GM23338 (cell line): ENCODE results near the gene MGAT5. TPM values are rescaled to one million over a fixed set of nuclear protein-coding genes. Genes with fewer than 3 reads are reported as not detected.

Experiments
- ATAC-seq: fragments of 200-7000 bp; cut with Tn5 transposase; 3 replicates; pipeline ENCODE4 v1.9.1; 2020
- DNase-seq: peaks from one replicate; pipeline ENCODE4 v3.0.0-alpha.2; 2015; ENCODE audit warnings: low spot score
- H2AFZ ChIP-seq: fragments of 200-600 bp; sonication (generic); 2 replicates; pipeline ENCODE4 v1.8.0; 2016; ENCODE audit warnings: antibody characterized with exemption, mild to moderate bottlenecking, moderate library complexity
- H3F3A ChIP-seq: fragments of 200-600 bp; sonication (generic); replicated peaks from 2 replicates; pipeline ENCODE4 v1.8.0; 2017; ENCODE audit warnings: antibody characterized with exemption, mixed run types, low read depth
- H3K27ac ChIP-seq: fragments of 200-600 bp; sonication (generic); 2 replicates; pipeline ENCODE4 v1.6.1; 2016; ENCODE audit warnings: low read depth
- H3K27me3 ChIP-seq: fragments of 200-600 bp; sonication (generic); 2 replicates; pipeline ENCODE4 v1.8.0; 2016; ENCODE audit warnings: mild to moderate bottlenecking, mixed run types, moderate library complexity; ENCODE audit not compliant: insufficient read depth
- H3K36me3 ChIP-seq: fragments of 200-600 bp; sonication (generic); 2 replicates; pipeline ENCODE4 v1.8.0; 2016; ENCODE audit warnings: mild to moderate bottlenecking; ENCODE audit not compliant: insufficient read depth
- H3K4me1 ChIP-seq: fragments of 200-600 bp; sonication (generic); 2 replicates; pipeline ENCODE4 v1.8.0; 2016; ENCODE audit warnings: mild to moderate bottlenecking, moderate library complexity; ENCODE audit not compliant: insufficient read depth
- H3K4me2 ChIP-seq: fragments of 200-600 bp; sonication (generic); 2 replicates; pipeline ENCODE4 v1.7.1; 2017; ENCODE audit warnings: mixed run types
- H3K4me3 ChIP-seq: fragments of 200-600 bp; sonication (generic); 2 replicates; pipeline ENCODE4 v1.6.1; 2016; ENCODE audit warnings: mixed run types
- H3K79me2 ChIP-seq: fragments of 200-600 bp; sonication (generic); replicated peaks from 2 replicates; pipeline ENCODE4 v1.8.0; 2017; ENCODE audit warnings: mild to moderate bottlenecking; ENCODE audit not compliant: insufficient read depth
- H3K9me2 ChIP-seq: fragments of 200-600 bp; sonication (generic); 2 replicates; pipeline ENCODE4 v1.8.0; 2017; ENCODE audit not compliant: insufficient read depth
- H4K20me1 ChIP-seq: fragments of 200-600 bp; sonication (generic); replicated peaks from 2 replicates; pipeline ENCODE4 v1.8.0; 2017; ENCODE audit warnings: mild to moderate bottlenecking; ENCODE audit not compliant: insufficient read depth
- H3K27ac Mint-ChIP-seq: 2 replicates; pipeline ENCODE4 v1.8.0; 2020; ENCODE audit warnings: inconsistent platforms, mild to moderate bottlenecking, moderate library complexity, mixed read lengths
- H3K27me3 Mint-ChIP-seq: 3 replicates; pipeline ENCODE4 v1.8.0; 2022; ENCODE audit warnings: low read depth, mild to moderate bottlenecking, moderate library complexity, mixed read lengths, inconsistent platforms; ENCODE audit not compliant: insufficient read depth, poor library complexity
- H3K36me3 Mint-ChIP-seq: 3 replicates; pipeline ENCODE4 v1.8.0; 2021; ENCODE audit warnings: low read depth, mild to moderate bottlenecking, inconsistent platforms, moderate library complexity, mixed read lengths
- H3K4me1 Mint-ChIP-seq: 3 replicates; pipeline ENCODE4 v1.8.0; 2020; ENCODE audit warnings: mild to moderate bottlenecking, inconsistent platforms, mixed read lengths
- H3K4me3 Mint-ChIP-seq: 3 replicates; pipeline ENCODE4 v1.8.0; 2021; ENCODE audit warnings: moderate library complexity, mild to moderate bottlenecking, inconsistent platforms, mixed read lengths
- H3K9me3 Mint-ChIP-seq: 3 replicates; pipeline ENCODE4 v1.8.0; 2020; ENCODE audit warnings: moderate library complexity, mild to moderate bottlenecking, inconsistent platforms, mixed read lengths
- CREB1 ChIP-seq: fragments of 250-450 bp; sonication (Bioruptor Pico); IDR thresholded peaks from 2 replicates; pipeline ENCODE4 v1.5.0; 2020; ENCODE audit warnings: low read depth, mild to moderate bottlenecking, moderate library complexity
- CTCF ChIP-seq, 2 experiments: fragments of 200-600 bp in 1 of 2; sonication (generic) in 1 of 2; conservative IDR thresholded peaks; 2 replicates each; pipeline versions ENCODE4 v1.5.1 to v1.6.1; 2016 to 2017; ENCODE audit warnings: antibody characterized with exemption in 2 of 2, low read depth in 2 of 2, mild to moderate bottlenecking in 2 of 2, moderate library complexity in 1 of 2
- ETS1 ChIP-seq: IDR thresholded peaks from 2 replicates; pipeline ENCODE4 v1.6.1; 2016; ENCODE audit warnings: antibody characterized with exemption
- EZH2 ChIP-seq: fragments of 200-600 bp; sonication (generic); IDR thresholded peaks from one replicate; pipeline ENCODE4 v1.8.0; 2017; ENCODE audit warnings: antibody characterized with exemption, mild to moderate bottlenecking, low read depth; ENCODE audit not compliant: unreplicated experiment
- EZH2phosphoT487 ChIP-seq: fragments of 200-600 bp; sonication (generic); IDR thresholded peaks from one replicate; pipeline ENCODE4 v1.8.1; 2018; ENCODE audit warnings: antibody characterized with exemption; ENCODE audit not compliant: unreplicated experiment
- JUNB ChIP-seq: IDR thresholded peaks from one replicate; pipeline ENCODE4 v1.6.1; 2016; ENCODE audit warnings: antibody characterized with exemption; ENCODE audit not compliant: unreplicated experiment
- NANOG ChIP-seq: IDR thresholded peaks from 2 replicates; pipeline ENCODE4 v1.6.1; 2016; ENCODE audit warnings: antibody characterized with exemption, borderline replicate concordance
- POLR2AphosphoS5 ChIP-seq: IDR thresholded peaks from 2 replicates; pipeline ENCODE4 v1.6.1; 2016; ENCODE audit warnings: antibody characterized with exemption, low read depth
- REST ChIP-seq: IDR thresholded peaks from one replicate; pipeline ENCODE4 v1.6.1; 2018; ENCODE audit warnings: antibody characterized with exemption; ENCODE audit not compliant: unreplicated experiment
- STAT1 ChIP-seq: IDR thresholded peaks from one replicate; pipeline ENCODE4 v1.6.1; 2016; ENCODE audit warnings: antibody characterized with exemption; ENCODE audit not compliant: unreplicated experiment
- ZNF114 ChIP-seq: fragments of 250-450 bp; sonication (Bioruptor Pico); IDR thresholded peaks from 2 replicates; pipeline ENCODE4 v1.5.0; 2020; ENCODE audit warnings: mild to moderate bottlenecking, moderate library complexity
- ZNF331 ChIP-seq: fragments of 250-450 bp; sonication (Bioruptor Pico); IDR thresholded peaks from 2 replicates; pipeline ENCODE4 v1.5.0; 2020; ENCODE audit warnings: low read depth, mild to moderate bottlenecking, moderate library complexity
- ZNF462 ChIP-seq: fragments of 250-450 bp; sonication (Bioruptor Pico); IDR thresholded peaks from 2 replicates; pipeline ENCODE4 v1.5.0; 2020; ENCODE audit warnings: mild to moderate bottlenecking, moderate library complexity
- polyA plus RNA-seq: library from polyadenylated mRNA; unstranded; fragments of >200 nt; fragmentation: Nextera tagmentation; extraction: Ambion mirVana; gene quantifications from 2 replicates; pipeline ENCODE4 v1.2.1, GENCODE V29; 2016
- total RNA-seq: library from RNA; depleted of rRNA; stranded (reverse); fragments of >200 nt; shearing (Covaris generic); gene quantifications from 2 replicates; pipeline ENCODE4 v1.2.3, GENCODE V29; 2014

Gene MGAT5
- total and polyA plus RNA-seq, 2 experiments from 2014 or later: 4.6 to 27.6 TPM

GRCh38 chr2:134299334-134299733, 45.5 kb downstream of the MGAT5 start:
- H3K9me2 ChIP-seq: no peaks in the 10 kb centered on the region
- Mint-ChIP-seq H3K27me3 (no peaks in the 10 kb centered on the region), H3K36me3 (no peaks in the 10 kb centered on the region), H3K4me1 (peaks cover 17% of the 10 kb centered on the region), H3K4me3 (no peak overlapping the region), H3K9me3 (no peaks in the 10 kb centered on the region), H3K27ac (no peak overlapping the region)
- H3K27ac ChIP-seq: no peak overlapping the region
- no peaks in the 10 kb centered on the region for H3F3A ChIP-seq
- no peaks in the 10 kb centered on the region for H4K20me1 ChIP-seq
- H3K27me3 ChIP-seq: no peaks in the 10 kb centered on the region
- H3K4me3 ChIP-seq: no peak overlapping the region
- H3K79me2 ChIP-seq: no peaks in the 10 kb centered on the region
- TF ChIP-seq EZH2phosphoT487: no peak
- TF ChIP-seq JUNB: no peak
- no peak for TF ChIP-seq NANOG
- no peak for TF ChIP-seq POLR2AphosphoS5
- TF ChIP-seq STAT1: no peak
- no peak for TF ChIP-seq REST
- TF ChIP-seq ZNF114 (CRISPR knock-in tag): no peak
- no peak for TF ChIP-seq ZNF462
- TF ChIP-seq CREB1: no peak
- TF ChIP-seq ZNF331: no peak
- TF ChIP-seq ETS1: no peak
- no peak for TF ChIP-seq EZH2
- no peak for TF ChIP-seq CTCF (conservative IDR thresholded peaks at IDR 0.05; ENCODE audit: low read depth in 2 of 2)
- no peak overlapping the region for H2AFZ ChIP-seq
- no peaks in the 10 kb centered on the region for H3K36me3 ChIP-seq
- H3K4me1 ChIP-seq: peaks cover 6% of the 10 kb centered on the region; the same call in 1 of the 2 replicates
- no peak overlapping the region for H3K4me2 ChIP-seq
- ATAC-seq (no peak), DNase-seq (no peak)
